Activated T-helper 9 cell treated with anti-CD3 and anti-CD28 coated beads, Interleukin-2, amount 50 U/mL, for 16 hours (primary cell): ENCODE data around the gene SLC43A2.
"Not testable (repeated sequence)": the region's sequence is repeated elsewhere in the genome, so short reads cannot be mapped to it uniquely, and the experiment has no call there.

ENCODE experiments used
- DNase-seq: peaks from one replicate; pipeline ENCODE4 v3.0.0-alpha.2; 2020; ENCODE audit warnings: low read depth

The SLC43A2 gene

GRCh38 chr17:1627982-1628855 lies at the start of gene SLC43A2:
Gene SLC43A2 (minus strand): TSS chr17:1628834. CDS start chr17:1627874, 960 bp downstream.
- peak; percentile 67 for DNase-seq

- DNase-seq = no peak
These were observed 47.8 kb upstream of the SLC43A2 start for GRCh38 chr17:1676401-1676800.

- peak; percentile 3 for DNase-seq
These were observed 44.6 kb upstream of the SLC43A2 start for GRCh38 chr17:1673041-1673785.

GRCh38 chr17:1663934-1664333 lies 35.3 kb upstream of the SLC43A2 start:
- not testable (repeated sequence) for DNase-seq

- DNase-seq = no peak
These were observed 32.4 kb upstream of the SLC43A2 start for GRCh38 chr17:1661045-1661444.

GRCh38 chr17:1658100-1658499 lies 29.5 kb upstream of the SLC43A2 start:
- no peak for DNase-seq

- no peak for DNase-seq
These were observed 25.1 kb upstream of the SLC43A2 start for GRCh38 chr17:1653735-1654134.

GRCh38 chr17:1652794-1653193 lies 24.2 kb upstream of the SLC43A2 start:
- DNase-seq = not testable (repeated sequence)

- no peak for DNase-seq
These were observed 22.9 kb upstream of the SLC43A2 start for GRCh38 chr17:1651559-1651844.

- DNase-seq = no peak
These were observed 22.3 kb upstream of the SLC43A2 start for GRCh38 chr17:1650731-1651558.

GRCh38 chr17:1649844-1650501 lies 21.3 kb upstream of the SLC43A2 start, which contains the start of gene RILP:
Gene RILP (minus strand): TSS chr17:1649866. CDS start chr17:1649804, 62 bp downstream.
- DNase-seq = no peak

- peak; percentile 90 for DNase-seq
These were observed 20.6 kb upstream of the SLC43A2 start for GRCh38 chr17:1648963-1649843.

- DNase-seq = no peak
These were observed 19.7 kb upstream of the SLC43A2 start for GRCh38 chr17:1648173-1648962.

- DNase-seq = no peak
These were observed 19.2 kb upstream of the SLC43A2 start for GRCh38 chr17:1647802-1648171.

- no peak for DNase-seq
These were observed 17.7 kb upstream of the SLC43A2 start for GRCh38 chr17:1646199-1646875.

GRCh38 chr17:1645207-1646171 lies 16.9 kb upstream of the SLC43A2 start, which contains the start of gene SCARF1:
Gene SCARF1 (minus strand): TSS chr17:1645732. CDS start chr17:1645697, 35 bp downstream.
- DNase-seq = no peak

GRCh38 chr17:1644493-1645206 lies 16.0 kb upstream of the SLC43A2 start:
- peak; percentile 34 for DNase-seq
